ENCODE measurements around the gene PCSK6. TPM values are rescaled to one million over a fixed set of nuclear protein-coding genes. Genes with fewer than 3 reads are reported as not detected.

The PCSK6 gene
- total RNA-seq, 1 donor from 2014 or later = 16.6 TPM

- Histone ChIP-seq H3K4me3 (no peak overlapping the region), H3K27me3 (no peaks in the 10 kb centered on the region), H3K36me3 (no peaks in the 10 kb centered on the region), H3K4me1 (no peaks in the 10 kb centered on the region), H3K27ac (no peak overlapping the region), H3K9me3 (no peaks in the 10 kb centered on the region)
- no peak for ATAC-seq
- no peak for TF ChIP-seq CTCF (IDR thresholded peaks at IDR 0.05)
- intact Hi-C loops (cut with DNase I) = loop anchor here (10.0 kb wide), 1 partner anchor 338 kb away; no protein-coding TSS in a partner anchor
- peak; percentile 47 for DNase-seq
These were observed 183.0 kb downstream of the PCSK6 start for GRCh38 chr15:101306341-101307047.

- no peaks in the 10 kb centered on the region for H3K4me1 ChIP-seq
- ATAC-seq (no peak), DNase-seq (peak; percentile 61)
- no peaks in the 10 kb centered on the region for H3K27me3 ChIP-seq
- no peaks in the 10 kb centered on the region for H3K36me3 ChIP-seq
- no peak for TF ChIP-seq CTCF (IDR thresholded peaks at IDR 0.05)
- H3K9me3 ChIP-seq = no peaks in the 10 kb centered on the region
- H3K27ac ChIP-seq = no peak overlapping the region
- intact Hi-C loops (cut with DNase I) = loop anchor here (10.0 kb wide), 1 partner anchor 339 kb away; no protein-coding TSS in a partner anchor
- H3K4me3 ChIP-seq = no peak overlapping the region
These were observed 183.7 kb downstream of the PCSK6 start for GRCh38 chr15:101305820-101306255.

- TF ChIP-seq CTCF (IDR thresholded peaks at IDR 0.05) = no peak
- DNase-seq (no peak), ATAC-seq (no peak)
- intact Hi-C loops (cut with DNase I) = loop anchor here (10.0 kb wide), 1 partner anchor 341 kb away; no protein-coding TSS in a partner anchor
- H3K27me3 ChIP-seq = no peaks in the 10 kb centered on the region
- H3K27ac ChIP-seq = no peak overlapping the region
- H3K9me3 ChIP-seq = no peaks in the 10 kb centered on the region
- peaks cover 2% of the 10 kb centered on the region for H3K4me1 ChIP-seq
- H3K36me3 ChIP-seq = no peaks in the 10 kb centered on the region
- H3K4me3 ChIP-seq = no peak overlapping the region
These were observed 186.1 kb downstream of the PCSK6 start for GRCh38 chr15:101303408-101303807.

GRCh38 chr15:101296418-101297405, 192.8 kb downstream of the PCSK6 start:
- H3K4me3 ChIP-seq = no peak overlapping the region
- ATAC-seq = no peak
- H3K4me1 ChIP-seq = peaks cover 16% of the 10 kb centered on the region
- no peak overlapping the region for H3K27ac ChIP-seq
- no peak for TF ChIP-seq CTCF (IDR thresholded peaks at IDR 0.05)
- H3K36me3 ChIP-seq = peaks cover 6% of the 10 kb centered on the region
- H3K9me3 ChIP-seq = no peaks in the 10 kb centered on the region
- no peak for DNase-seq
- H3K27me3 ChIP-seq = no peaks in the 10 kb centered on the region
- intact Hi-C loops (cut with DNase I) = no loop called here

- Histone ChIP-seq H3K27me3 (no peaks in the 10 kb centered on the region), H3K36me3 (peaks cover 6% of the 10 kb centered on the region), H3K27ac (peak overlapping the region; percentile 90), H3K4me1 (peaks cover 16% of the 10 kb centered on the region), H3K9me3 (no peaks in the 10 kb centered on the region), H3K4me3 (peak overlapping the region; percentile 72)
- ATAC-seq (no peak), DNase-seq (no peak)
- intact Hi-C loops (cut with DNase I) = no loop called here
- TF ChIP-seq CTCF (IDR thresholded peaks at IDR 0.05) = no peak
These were observed 193.8 kb downstream of the PCSK6 start for GRCh38 chr15:101295607-101296161.
